ENCODE results near the gene SLC35G3. TPM values are rescaled to one million over a fixed set of nuclear protein-coding genes. Genes with fewer than 3 reads are reported as not detected.

Gene SLC35G3
- total RNA-seq, 1 donor = not detected

DNA sequence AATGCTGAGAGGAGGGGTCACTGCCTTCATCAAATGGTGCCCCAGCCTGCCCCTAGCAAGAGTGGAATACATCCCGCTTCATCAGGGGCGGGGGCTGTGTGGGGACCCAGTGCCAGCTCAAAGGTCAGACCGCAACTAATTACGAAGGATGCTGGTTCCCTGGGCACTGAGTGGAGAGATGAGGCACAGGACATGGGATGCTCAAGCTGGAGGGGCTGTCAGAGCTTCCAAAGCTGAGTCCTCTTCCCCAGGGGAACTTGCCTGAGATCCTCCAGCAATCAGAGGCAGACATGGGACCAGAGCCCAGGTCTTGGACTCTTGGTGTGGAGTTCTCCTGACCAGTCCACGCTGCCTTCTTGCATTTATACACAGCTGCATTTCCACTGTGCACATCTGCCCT, 27.7 kb downstream of the SLC35G3 start:
- no peak overlapping the region for H3K4me3 ChIP-seq (ENCODE audit: low read depth, low read length)
- TF ChIP-seq, protein P1, sequence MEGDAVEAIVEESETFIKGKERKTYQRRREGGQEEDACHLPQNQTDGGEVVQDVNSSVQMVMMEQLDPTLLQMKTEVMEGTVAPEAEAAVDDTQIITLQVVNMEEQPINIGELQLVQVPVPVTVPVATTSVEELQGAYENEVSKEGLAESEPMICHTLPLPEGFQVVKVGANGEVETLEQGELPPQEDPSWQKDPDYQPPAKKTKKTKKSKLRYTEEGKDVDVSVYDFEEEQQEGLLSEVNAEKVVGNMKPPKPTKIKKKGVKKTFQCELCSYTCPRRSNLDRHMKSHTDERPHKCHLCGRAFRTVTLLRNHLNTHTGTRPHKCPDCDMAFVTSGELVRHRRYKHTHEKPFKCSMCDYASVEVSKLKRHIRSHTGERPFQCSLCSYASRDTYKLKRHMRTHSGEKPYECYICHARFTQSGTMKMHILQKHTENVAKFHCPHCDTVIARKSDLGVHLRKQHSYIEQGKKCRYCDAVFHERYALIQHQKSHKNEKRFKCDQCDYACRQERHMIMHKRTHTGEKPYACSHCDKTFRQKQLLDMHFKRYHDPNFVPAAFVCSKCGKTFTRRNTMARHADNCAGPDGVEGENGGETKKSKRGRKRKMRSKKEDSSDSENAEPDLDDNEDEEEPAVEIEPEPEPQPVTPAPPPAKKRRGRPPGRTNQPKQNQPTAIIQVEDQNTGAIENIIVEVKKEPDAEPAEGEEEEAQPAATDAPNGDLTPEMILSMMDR (IDR thresholded peaks at IDR 0.05; ENCODE audit: insufficient read depth, low read depth, low read length) = no peak

DNA sequence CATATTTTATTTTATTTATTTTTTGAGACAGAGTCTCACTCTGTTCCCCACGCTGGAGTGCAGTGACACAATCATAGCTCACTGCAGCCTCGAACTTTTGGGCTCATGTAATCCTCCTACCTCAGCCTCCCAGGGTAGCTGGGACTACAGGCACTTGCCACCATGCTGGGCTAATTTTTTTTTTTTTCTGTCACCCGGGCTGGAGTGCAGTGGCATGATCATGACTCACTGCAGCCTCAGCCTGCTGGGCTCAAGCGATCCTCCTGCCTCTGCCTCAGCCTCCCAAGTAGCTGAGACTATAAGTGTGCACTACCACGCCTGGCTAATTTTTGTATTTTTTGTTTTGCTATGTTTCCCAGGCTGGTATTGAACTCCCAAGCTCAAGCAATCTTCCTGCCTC, 29.5 kb downstream of the SLC35G3 start:
- no peak overlapping the region for H3K4me3 ChIP-seq (ENCODE audit: low read depth, low read length)
- TF ChIP-seq, protein P1 (IDR thresholded peaks at IDR 0.05; ENCODE audit: insufficient read depth, low read depth, low read length) = no peak

More for the DNA sequence above, 27.7 kb downstream of the SLC35G3 start:
- DNase-seq (ENCODE audit: low read depth) = no peak

DNA sequence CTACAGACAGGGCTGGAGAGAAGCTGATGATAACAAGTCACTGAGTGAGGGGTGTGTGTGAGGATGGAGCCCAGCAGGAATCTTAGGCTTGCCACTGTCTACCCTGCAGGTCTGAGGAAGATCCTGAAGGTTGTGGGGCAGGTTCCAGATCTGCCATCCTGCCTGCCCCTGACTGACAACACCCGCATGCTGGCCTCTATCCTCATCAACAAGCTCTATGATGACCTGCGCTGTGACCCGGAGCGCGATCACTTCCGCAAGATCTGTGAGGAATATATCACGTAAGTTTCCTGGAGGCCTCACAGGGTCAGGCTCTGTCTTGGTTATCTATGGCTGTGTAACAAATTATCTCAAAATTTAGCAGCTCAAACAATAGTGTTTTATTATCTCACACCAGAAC, 30.3 kb downstream of the SLC35G3 start:
- no peak for DNase-seq (ENCODE audit: low read depth)
- TF ChIP-seq, protein P1 (IDR thresholded peaks at IDR 0.05; ENCODE audit: insufficient read depth, low read depth, low read length) = no peak
- no peak overlapping the region for H3K4me3 ChIP-seq (ENCODE audit: low read depth, low read length)

More for the DNA sequence above, 29.5 kb downstream of the SLC35G3 start:
- no peak for DNase-seq (ENCODE audit: low read depth)

DNA sequence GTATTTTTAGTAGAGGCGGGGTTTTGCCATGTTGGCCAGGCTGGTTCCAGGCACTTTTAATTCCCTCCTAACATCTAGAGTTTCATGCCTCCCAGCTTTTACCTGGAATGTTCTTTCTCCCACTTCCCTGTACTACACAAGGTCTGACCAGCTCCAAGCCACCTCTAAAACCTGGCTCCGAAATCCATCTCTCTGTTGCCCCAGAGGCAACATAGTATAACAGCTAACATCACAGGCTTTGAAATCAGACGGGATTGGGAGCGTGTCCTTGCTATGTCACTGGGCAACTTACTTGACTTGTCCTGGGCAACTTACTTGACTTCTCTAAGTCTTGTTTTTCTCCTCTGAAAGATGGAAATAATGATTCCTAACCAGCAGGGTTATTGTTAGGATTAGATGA, 31.4 kb downstream of the SLC35G3 start:
- TF ChIP-seq, protein P1 (IDR thresholded peaks at IDR 0.05; ENCODE audit: insufficient read depth, low read depth, low read length) = no peak
- no peak for DNase-seq (ENCODE audit: low read depth)
- H3K4me3 ChIP-seq (ENCODE audit: low read depth, low read length) = no peak overlapping the region

DNA sequence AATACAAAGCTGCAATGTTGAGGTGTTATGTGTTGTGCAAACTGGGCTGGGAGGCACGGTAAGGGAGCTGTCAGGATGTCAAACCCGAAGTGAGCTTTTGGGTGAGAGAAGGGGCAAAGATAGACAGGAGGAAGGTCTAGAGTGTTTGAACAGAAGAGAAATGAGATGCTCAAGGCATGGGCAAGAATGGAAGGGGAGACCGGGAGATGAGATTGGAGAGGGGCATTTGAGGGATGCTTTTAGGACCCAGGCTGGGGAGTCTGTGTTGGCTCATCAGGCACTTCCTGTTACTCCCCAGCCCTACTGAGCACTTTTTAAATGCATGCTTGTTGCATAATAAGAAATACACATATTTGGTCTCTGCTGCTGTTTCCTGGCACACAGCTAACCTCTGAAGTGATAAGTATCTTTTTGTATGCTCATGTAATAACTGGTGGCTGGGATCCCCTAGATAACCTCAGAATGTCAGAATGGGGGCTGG, 32.9 kb downstream of the SLC35G3 start:
- TF ChIP-seq, protein P1 (IDR thresholded peaks at IDR 0.05; ENCODE audit: insufficient read depth, low read depth, low read length) = no peak
- DNase-seq (ENCODE audit: low read depth) = no peak
- H3K4me3 ChIP-seq (ENCODE audit: low read depth, low read length) = no peak overlapping the region

DNA sequence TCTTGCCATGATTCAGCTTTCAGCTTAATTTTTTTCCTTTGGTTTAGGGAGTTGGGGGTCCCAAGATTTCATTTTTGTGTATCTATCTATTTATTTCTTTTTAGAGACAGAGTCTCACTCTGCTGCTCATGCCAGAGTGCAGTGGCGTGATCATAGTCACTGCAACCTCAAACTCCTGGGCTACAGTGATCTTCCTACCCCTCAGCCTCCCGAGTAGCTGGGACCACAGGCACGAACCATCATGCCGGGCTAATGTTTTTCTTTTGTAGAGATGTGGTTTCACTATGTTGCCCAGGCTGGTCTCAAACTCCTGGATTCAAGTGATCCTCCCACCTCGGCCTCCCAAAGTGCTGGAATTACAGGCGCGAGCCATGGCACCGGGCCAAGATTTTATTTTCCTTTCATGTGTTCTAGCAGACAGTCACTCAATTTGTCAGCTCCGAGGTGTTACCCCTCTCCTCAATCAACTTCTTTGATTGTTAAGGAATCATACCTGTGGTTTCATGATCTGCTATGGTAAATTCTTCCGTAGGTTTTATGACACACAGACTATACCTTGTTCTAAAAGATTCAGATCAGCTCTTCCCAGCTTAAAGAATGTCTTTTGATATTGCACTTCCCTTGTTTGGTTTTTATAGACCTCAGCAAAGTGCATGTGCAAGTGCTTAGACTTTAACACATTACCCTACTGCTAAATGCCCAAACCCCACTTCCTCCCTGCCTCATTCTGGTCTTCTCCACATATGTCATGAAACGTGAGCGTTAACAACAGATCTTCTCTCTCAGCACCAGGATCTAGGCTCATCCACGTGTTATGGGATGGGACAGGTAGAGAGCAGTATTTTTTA, 33.6 kb downstream of the SLC35G3 start:
- H3K4me3 ChIP-seq (ENCODE audit: low read depth, low read length) = no peak overlapping the region
- TF ChIP-seq, protein P1 (IDR thresholded peaks at IDR 0.05; ENCODE audit: insufficient read depth, low read depth, low read length) = no peak
- DNase-seq (ENCODE audit: low read depth) = no peak

All from fibroblast of villous mesenchyme (primary cell).